Activated naive CD8-positive, alpha-beta T cell (primary cell): Measurements from ENCODE around the gene ACTL8.

Experiments
- H3K27ac Mint-ChIP-seq: one replicate; pipeline ENCODE4 v1.8.0; 2021; ENCODE audit warnings: mixed read lengths
- H3K27me3 Mint-ChIP-seq: one replicate; pipeline ENCODE4 v1.8.0; 2021; ENCODE audit warnings: mixed read lengths
- H3K36me3 Mint-ChIP-seq: one replicate; pipeline ENCODE4 v1.8.0; 2021; ENCODE audit warnings: mixed read lengths
- H3K4me1 Mint-ChIP-seq: one replicate; pipeline ENCODE4 v1.8.0; 2021; ENCODE audit warnings: low read depth, mixed read lengths
- H3K4me3 Mint-ChIP-seq: one replicate; pipeline ENCODE4 v1.8.0; 2021; ENCODE audit warnings: mild to moderate bottlenecking, mixed read lengths
- H3K9me3 Mint-ChIP-seq: one replicate; pipeline ENCODE4 v1.8.0; 2021; ENCODE audit warnings: low read depth, mixed read lengths

The ACTL8 gene

GRCh38 chr1:17847111-17847510 is 92.0 kb downstream of the ACTL8 start:
- Mint-ChIP-seq H3K4me1 (no peaks in the 10 kb centered on the region), H3K36me3 (no peaks in the 10 kb centered on the region), H3K9me3 (peaks cover 4% of the 10 kb centered on the region), H3K27me3 (peaks cover 7% of the 10 kb centered on the region), H3K27ac (no peak overlapping the region), H3K4me3 (no peak overlapping the region)

DNA sequence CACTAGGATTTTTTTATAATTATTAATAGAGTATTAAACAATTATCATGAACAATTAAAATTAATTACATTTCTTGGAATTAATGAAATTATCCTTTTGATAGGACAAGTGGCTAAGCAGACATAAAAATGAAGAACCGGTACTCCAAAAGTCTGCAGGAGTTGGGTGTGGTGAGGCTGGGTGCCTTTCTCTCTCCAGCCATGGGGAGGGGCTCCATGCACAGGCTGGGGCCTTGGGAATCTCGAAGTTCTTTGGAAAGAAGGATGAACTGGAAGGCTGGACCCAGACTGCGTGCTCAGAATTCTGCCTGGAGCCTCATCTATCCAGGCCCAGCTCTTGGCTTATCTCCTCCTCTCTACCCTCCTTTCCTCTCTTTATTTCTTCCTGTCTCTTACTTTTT is 94.1 kb downstream of the ACTL8 start:
- H3K4me1 Mint-ChIP-seq: no peaks in the 10 kb centered on the region
- peaks cover 4% of the 10 kb centered on the region for H3K9me3 Mint-ChIP-seq
- no peaks in the 10 kb centered on the region for H3K36me3 Mint-ChIP-seq
- no peak overlapping the region for H3K4me3 Mint-ChIP-seq
- no peak overlapping the region for H3K27ac Mint-ChIP-seq
- H3K27me3 Mint-ChIP-seq: peaks cover 3% of the 10 kb centered on the region

- Mint-ChIP-seq H3K9me3 (peaks cover 4% of the 10 kb centered on the region), H3K36me3 (no peaks in the 10 kb centered on the region), H3K27ac (no peak overlapping the region), H3K27me3 (peaks cover 3% of the 10 kb centered on the region), H3K4me3 (no peak overlapping the region), H3K4me1 (no peaks in the 10 kb centered on the region)
Measured at GRCh38 chr1:17851056-17851455, 95.9 kb downstream of the ACTL8 start.

DNA sequence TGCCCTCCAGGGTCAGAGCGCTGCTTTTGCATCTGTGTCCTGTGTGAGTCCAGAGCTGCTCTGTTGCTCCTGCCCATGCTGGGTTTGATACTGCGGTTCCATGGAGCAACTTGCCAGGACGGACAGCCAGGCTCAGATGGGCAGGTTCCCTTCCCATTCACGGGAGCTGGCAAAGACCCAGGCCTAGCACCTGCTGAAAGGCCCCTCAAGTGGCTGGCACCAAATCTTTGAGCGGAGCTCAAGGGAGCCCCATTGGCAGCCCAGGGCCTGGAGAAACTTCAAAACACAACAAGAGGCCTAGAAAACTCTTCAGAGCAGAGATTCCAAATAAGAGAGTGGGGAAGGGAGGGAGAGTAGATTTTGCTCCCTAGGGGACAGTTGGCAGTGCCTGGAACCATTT is 97.2 kb downstream of the ACTL8 start:
- H3K4me3 Mint-ChIP-seq: no peak overlapping the region
- no peak overlapping the region for H3K27ac Mint-ChIP-seq
- no peaks in the 10 kb centered on the region for H3K27me3 Mint-ChIP-seq
- no peaks in the 10 kb centered on the region for H3K4me1 Mint-ChIP-seq
- H3K36me3 Mint-ChIP-seq: no peaks in the 10 kb centered on the region
- peaks cover 4% of the 10 kb centered on the region for H3K9me3 Mint-ChIP-seq

GRCh38 chr1:17853241-17853935 is 98.3 kb downstream of the ACTL8 start:
- Mint-ChIP-seq H3K4me3 (no peak overlapping the region), H3K27me3 (no peaks in the 10 kb centered on the region), H3K9me3 (no peaks in the 10 kb centered on the region), H3K36me3 (no peaks in the 10 kb centered on the region), H3K4me1 (no peaks in the 10 kb centered on the region), H3K27ac (no peak overlapping the region)

- Mint-ChIP-seq H3K27ac (no peak overlapping the region), H3K36me3 (no peaks in the 10 kb centered on the region), H3K27me3 (peaks cover 3% of the 10 kb centered on the region), H3K4me1 (no peaks in the 10 kb centered on the region), H3K4me3 (no peak overlapping the region), H3K9me3 (no peaks in the 10 kb centered on the region)
Measured at GRCh38 chr1:17856496-17857108, 101.5 kb downstream of the ACTL8 start.

- Mint-ChIP-seq H3K9me3 (no peaks in the 10 kb centered on the region), H3K27me3 (peaks cover 3% of the 10 kb centered on the region), H3K4me3 (no peak overlapping the region), H3K36me3 (no peaks in the 10 kb centered on the region), H3K27ac (no peak overlapping the region), H3K4me1 (no peaks in the 10 kb centered on the region)
Measured at GRCh38 chr1:17857109-17857499, 102.0 kb downstream of the ACTL8 start.

GRCh38 chr1:17857996-17858395 is 102.9 kb downstream of the ACTL8 start:
- H3K27me3 Mint-ChIP-seq: peaks cover 3% of the 10 kb centered on the region

GRCh38 chr1:17860812-17861211 is 105.7 kb downstream of the ACTL8 start:
- H3K27ac Mint-ChIP-seq: no peak overlapping the region
- H3K4me1 Mint-ChIP-seq: no peaks in the 10 kb centered on the region
- no peaks in the 10 kb centered on the region for H3K36me3 Mint-ChIP-seq
- H3K4me3 Mint-ChIP-seq: no peak overlapping the region
- H3K27me3 Mint-ChIP-seq: peaks cover 3% of the 10 kb centered on the region
- no peaks in the 10 kb centered on the region for H3K9me3 Mint-ChIP-seq

More at GRCh38 chr1:17857996-17858395, 102.9 kb downstream of the ACTL8 start:
- Mint-ChIP-seq H3K36me3 (no peaks in the 10 kb centered on the region), H3K9me3 (no peaks in the 10 kb centered on the region), H3K4me1 (no peaks in the 10 kb centered on the region), H3K4me3 (no peak overlapping the region), H3K27ac (no peak overlapping the region)

DNA sequence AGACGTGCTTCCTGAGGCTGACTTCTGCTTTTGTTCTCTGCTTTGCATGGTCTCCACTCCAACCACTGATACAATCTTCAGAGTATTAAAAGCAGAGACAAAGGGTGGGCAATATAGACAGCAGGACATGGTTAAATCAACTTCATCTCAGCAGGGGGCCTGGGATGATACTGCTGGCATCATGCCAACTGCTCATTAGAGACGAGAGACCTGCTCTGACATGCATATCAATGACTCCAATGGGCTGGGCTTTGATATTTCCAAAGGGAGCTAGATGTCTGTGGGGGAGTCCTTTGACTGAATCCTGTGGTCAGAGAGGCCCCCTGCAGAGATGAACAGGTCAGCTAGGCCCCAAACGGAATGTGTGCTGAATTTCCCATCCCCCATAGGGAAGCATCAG is 106.6 kb downstream of the ACTL8 start:
- Mint-ChIP-seq H3K36me3 (no peaks in the 10 kb centered on the region), H3K27me3 (peaks cover 3% of the 10 kb centered on the region), H3K4me3 (no peak overlapping the region), H3K9me3 (no peaks in the 10 kb centered on the region), H3K4me1 (no peaks in the 10 kb centered on the region), H3K27ac (no peak overlapping the region)

GRCh38 chr1:17862121-17862520 is 107.0 kb downstream of the ACTL8 start:
- no peaks in the 10 kb centered on the region for H3K9me3 Mint-ChIP-seq
- H3K27ac Mint-ChIP-seq: no peak overlapping the region
- peaks cover 3% of the 10 kb centered on the region for H3K27me3 Mint-ChIP-seq
- H3K4me3 Mint-ChIP-seq: no peak overlapping the region
- H3K4me1 Mint-ChIP-seq: no peaks in the 10 kb centered on the region
- H3K36me3 Mint-ChIP-seq: no peaks in the 10 kb centered on the region

DNA sequence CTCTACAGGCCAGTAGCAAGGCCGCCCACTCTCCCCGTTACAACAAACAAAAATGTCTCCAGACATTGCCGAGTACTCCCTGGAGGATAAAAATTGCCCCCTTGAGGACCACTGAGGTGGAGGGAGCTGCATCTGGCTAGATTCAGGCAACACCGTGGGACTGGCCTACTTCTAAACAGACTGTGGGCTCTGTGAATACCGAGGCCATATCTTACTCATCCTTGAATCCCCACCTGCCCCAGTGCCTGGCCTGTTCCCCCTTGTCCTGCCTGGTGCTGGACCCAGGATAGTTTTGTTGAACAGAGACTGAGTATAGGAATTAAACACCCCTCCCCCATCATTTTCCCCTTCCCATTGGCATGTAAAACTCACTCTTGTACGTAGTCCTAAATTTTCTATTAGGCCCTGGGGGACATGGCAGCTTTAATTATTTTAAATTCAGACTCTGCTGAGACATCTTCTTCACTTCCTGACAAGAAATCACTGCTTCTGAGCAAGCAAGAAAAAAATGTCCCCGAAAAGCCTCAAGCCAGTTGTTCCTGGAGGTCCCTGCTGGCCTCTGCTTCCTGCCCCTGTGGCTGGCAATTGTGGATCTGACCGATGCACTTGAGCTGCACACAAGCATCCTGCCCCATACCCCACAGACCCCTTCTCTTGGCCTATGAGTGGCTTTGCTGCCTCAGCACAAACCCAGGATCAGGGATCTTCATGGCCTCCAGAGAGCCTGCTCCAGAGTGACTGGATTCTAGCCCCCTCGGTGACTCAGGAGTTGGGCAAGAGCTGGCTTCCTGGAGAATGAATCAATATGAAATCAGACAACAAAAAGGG is 111.0 kb downstream of the ACTL8 start:
- Mint-ChIP-seq H3K9me3 (no peaks in the 10 kb centered on the region), H3K4me1 (no peaks in the 10 kb centered on the region), H3K27me3 (peaks cover 2% of the 10 kb centered on the region), H3K36me3 (no peaks in the 10 kb centered on the region), H3K4me3 (no peak overlapping the region), H3K27ac (no peak overlapping the region)

DNA sequence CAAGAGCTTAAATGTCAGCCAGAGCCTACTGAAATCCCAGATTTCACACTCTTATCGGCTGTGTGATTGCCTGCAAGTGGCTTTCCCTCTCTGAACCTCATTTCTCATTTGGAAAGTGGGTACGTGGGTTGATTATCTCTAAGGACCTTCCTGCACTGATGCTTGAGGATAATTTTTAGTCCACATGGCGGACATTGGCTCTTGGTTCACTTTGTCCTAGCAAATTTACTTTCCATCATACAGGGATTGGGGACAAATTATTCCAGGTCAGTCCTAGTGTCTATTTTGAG is 111.6 kb downstream of the ACTL8 start:
- H3K9me3 Mint-ChIP-seq: no peaks in the 10 kb centered on the region
- H3K36me3 Mint-ChIP-seq: no peaks in the 10 kb centered on the region
- no peak overlapping the region for H3K4me3 Mint-ChIP-seq
- no peak overlapping the region for H3K27ac Mint-ChIP-seq
- H3K27me3 Mint-ChIP-seq: no peaks in the 10 kb centered on the region
- no peaks in the 10 kb centered on the region for H3K4me1 Mint-ChIP-seq

GRCh38 chr1:17867470-17867869 is 112.3 kb downstream of the ACTL8 start:
- Mint-ChIP-seq H3K36me3 (no peaks in the 10 kb centered on the region), H3K9me3 (no peaks in the 10 kb centered on the region), H3K27ac (no peak overlapping the region), H3K4me3 (no peak overlapping the region), H3K4me1 (no peaks in the 10 kb centered on the region), H3K27me3 (no peaks in the 10 kb centered on the region)

DNA sequence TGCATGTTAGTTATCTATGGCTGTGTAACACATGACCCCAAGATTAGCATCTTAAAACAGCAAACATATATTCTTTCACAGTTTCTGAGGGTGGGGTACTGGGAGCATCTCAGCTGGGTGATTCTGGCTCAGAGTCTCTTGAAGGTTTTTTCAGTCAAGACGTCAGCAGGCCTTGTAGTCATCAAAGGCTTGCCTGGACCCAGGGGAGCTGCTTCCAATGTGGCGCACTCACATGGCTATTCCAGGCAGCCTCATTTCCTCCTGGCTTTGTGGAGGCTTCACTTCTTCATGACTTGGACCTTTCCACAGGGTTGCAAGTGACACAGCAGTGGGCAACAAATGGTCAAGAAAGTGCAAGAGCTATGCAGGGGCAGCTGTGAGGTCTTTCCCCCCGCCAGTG is 114.7 kb downstream of the ACTL8 start:
- Mint-ChIP-seq H3K4me1 (no peaks in the 10 kb centered on the region), H3K27ac (no peak overlapping the region), H3K27me3 (no peaks in the 10 kb centered on the region), H3K9me3 (no peaks in the 10 kb centered on the region), H3K4me3 (no peak overlapping the region), H3K36me3 (no peaks in the 10 kb centered on the region)
